ENCODE results near the gene CPT1C. TPM values are rescaled to one million over a fixed set of nuclear protein-coding genes. Genes with fewer than 3 reads are reported as not detected.

The CPT1C gene
- total and polyA plus RNA-seq, 5 donors, result 4.5 to 8.5 (median 5.7) TPM

DNA sequence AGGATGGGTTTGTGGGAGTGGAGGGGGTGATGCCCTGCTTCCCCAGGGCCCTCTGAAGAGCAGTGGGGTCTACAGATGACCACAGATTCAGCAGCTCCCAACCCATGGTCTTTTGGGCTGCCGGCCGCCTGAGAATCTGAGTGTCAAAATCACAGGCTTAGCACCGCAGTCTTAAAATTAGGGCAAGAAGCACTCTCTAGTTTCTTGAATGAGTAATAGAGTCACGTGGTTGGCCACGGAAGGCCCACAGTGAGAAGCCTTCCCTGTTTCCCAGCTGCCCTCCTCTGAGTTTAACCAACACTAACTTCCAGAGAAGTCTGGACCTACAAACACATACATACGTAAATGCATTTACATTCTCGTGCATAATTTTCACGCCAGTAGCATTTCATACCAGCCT lies 8.6 kb upstream of the CPT1C start:
- 90% methylated on average over 8 of the region's 8 CpGs for WGBS
- no peaks in the 10 kb centered on the region for H3K9me3 ChIP-seq (ENCODE audit: control insufficient read depth, low read length)
- no peak for ATAC-seq
- H3K4me3 ChIP-seq (ENCODE audit: low read length), result no peak overlapping the region
- DNase-seq, result peak in 2 of 3 donors; percentile 8 to 21
- no peaks in the 10 kb centered on the region for H3K27me3 ChIP-seq (ENCODE audit: control insufficient read depth, insufficient read depth)
- no peaks in the 10 kb centered on the region for H3K4me1 ChIP-seq (ENCODE audit: control insufficient read depth, insufficient read depth, low read length)
- no peak overlapping the region for H3K27ac ChIP-seq (ENCODE audit: low read length)
- intact Hi-C loops (cut with DNase I), result loop anchor here in 2 of 4 donors (10.0 kb wide), 2 partner anchors 83 to 173 kb away; partner anchors contain the start of genes AP2A1 (in 1 of the 2), PTOV1 (in 1 of the 2) and TSKS (in 1 of the 2)

DNA sequence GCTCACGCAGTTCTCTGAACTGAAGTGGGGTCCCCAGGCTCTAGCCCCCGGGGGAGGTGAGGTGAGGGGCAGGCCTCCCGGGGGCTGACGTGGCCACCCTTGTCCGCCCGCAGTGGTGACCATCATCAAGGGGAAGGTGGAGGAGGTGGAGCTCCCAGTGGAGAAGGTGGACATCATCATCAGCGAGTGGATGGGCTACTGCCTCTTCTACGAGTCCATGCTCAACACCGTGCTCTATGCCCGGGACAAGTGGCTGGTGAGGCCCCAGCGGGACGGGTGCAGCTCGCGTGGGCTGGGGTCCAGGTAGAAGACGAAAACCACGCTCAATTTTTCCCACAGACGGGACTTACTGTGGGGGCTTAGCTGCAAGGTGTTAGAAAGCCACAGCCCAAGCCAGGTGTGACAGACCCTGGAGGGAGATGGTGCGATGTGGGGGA lies 7.1 kb upstream of the CPT1C start:
- H3K4me1 ChIP-seq (ENCODE audit: control insufficient read depth, insufficient read depth, low read length), result no peaks in the 10 kb centered on the region
- no peaks in the 10 kb centered on the region for H3K9me3 ChIP-seq (ENCODE audit: control insufficient read depth, low read length)
- no peak overlapping the region for H3K27ac ChIP-seq (ENCODE audit: low read length)
- ATAC-seq (no peak), DNase-seq (peak in 2 of 3 donors; percentile 47 to 55)
- intact Hi-C loops (cut with DNase I), result loop anchor here in 2 of 4 donors (10.0 kb wide), 2 partner anchors 81 to 171 kb away; partner anchors contain the start of genes AP2A1 (in 1 of the 2), PTOV1 (in 1 of the 2) and TSKS (in 1 of the 2)
- no peaks in the 10 kb centered on the region for H3K27me3 ChIP-seq (ENCODE audit: control insufficient read depth, insufficient read depth)
- H3K4me3 ChIP-seq (ENCODE audit: low read length), result no peak overlapping the region
- 91% methylated on average over 18 of the region's 18 CpGs for WGBS

- ATAC-seq (no peak), DNase-seq (peak in 2 of 3 donors; percentile 61 to 68)
- no peaks in the 10 kb centered on the region for H3K9me3 ChIP-seq (ENCODE audit: control insufficient read depth, low read length)
- H3K4me1 ChIP-seq (ENCODE audit: control insufficient read depth, insufficient read depth, low read length), result no peaks in the 10 kb centered on the region
- H3K27ac ChIP-seq (ENCODE audit: low read length), result no peak overlapping the region
- H3K4me3 ChIP-seq (ENCODE audit: low read length), result no peak overlapping the region
- 81% methylated on average over 35 of the region's 35 CpGs for WGBS
- H3K27me3 ChIP-seq (ENCODE audit: control insufficient read depth, insufficient read depth), result no peaks in the 10 kb centered on the region
- intact Hi-C loops (cut with DNase I), result loop anchor here in 2 of 4 donors (10.0 kb wide), 2 partner anchors 80 to 170 kb away; partner anchors contain the start of genes AP2A1 (in 1 of the 2), PTOV1 (in 1 of the 2) and TSKS (in 1 of the 2)
Observed at GRCh38 chr19:49684251-49684982, 6.5 kb upstream of the CPT1C start.

- DNase-seq, result peak in 2 of 3 donors; percentile 46 to 49
- no peak for ATAC-seq
- H3K4me3 ChIP-seq (ENCODE audit: low read length), result no peak overlapping the region
- intact Hi-C loops (cut with DNase I), result loop anchor here in 2 of 4 donors (10.0 kb wide), 2 partner anchors 80 to 170 kb away; partner anchors contain the start of genes AP2A1 (in 1 of the 2), PTOV1 (in 1 of the 2) and TSKS (in 1 of the 2)
- no peak overlapping the region for H3K27ac ChIP-seq (ENCODE audit: low read length)
- H3K9me3 ChIP-seq (ENCODE audit: control insufficient read depth, low read length), result no peaks in the 10 kb centered on the region
- no peaks in the 10 kb centered on the region for H3K27me3 ChIP-seq (ENCODE audit: control insufficient read depth, insufficient read depth)
- 71% methylated on average over 13 of the region's 13 CpGs for WGBS
- no peaks in the 10 kb centered on the region for H3K4me1 ChIP-seq (ENCODE audit: control insufficient read depth, insufficient read depth, low read length)
Observed at GRCh38 chr19:49684983-49685553, 5.8 kb upstream of the CPT1C start.

GRCh38 chr19:49685845-49686332 lies 5.0 kb upstream of the CPT1C start:
- DNase-seq (peak in 2 of 3 donors; percentile 53 to 69), ATAC-seq (no peak)
- H3K4me1 ChIP-seq (ENCODE audit: control insufficient read depth, insufficient read depth, low read length), result no peaks in the 10 kb centered on the region
- no peaks in the 10 kb centered on the region for H3K27me3 ChIP-seq (ENCODE audit: control insufficient read depth, insufficient read depth)
- intact Hi-C loops (cut with DNase I), result loop anchor here in 2 of 4 donors (10.0 kb wide), 2 partner anchors 79 to 169 kb away; partner anchors contain the start of genes AP2A1 (in 1 of the 2), PTOV1 (in 1 of the 2) and TSKS (in 1 of the 2)
- no peak overlapping the region for H3K27ac ChIP-seq (ENCODE audit: low read length)
- H3K4me3 ChIP-seq (ENCODE audit: low read length), result no peak overlapping the region
- no peaks in the 10 kb centered on the region for H3K9me3 ChIP-seq (ENCODE audit: control insufficient read depth, low read length)
- WGBS, result 51% methylated on average over 23 of the region's 23 CpGs

- H3K27me3 ChIP-seq (ENCODE audit: control insufficient read depth, insufficient read depth), result no peaks in the 10 kb centered on the region
- intact Hi-C loops (cut with DNase I), result loop anchor here in 2 of 4 donors (10.0 kb wide), 2 partner anchors 78 to 168 kb away; partner anchors contain the start of genes AP2A1 (in 1 of the 2), PTOV1 (in 1 of the 2) and TSKS (in 1 of the 2)
- ATAC-seq (no peak), DNase-seq (peak in 2 of 3 donors; percentile 47 to 63)
- no peak overlapping the region for H3K27ac ChIP-seq (ENCODE audit: low read length)
- no peak overlapping the region for H3K4me3 ChIP-seq (ENCODE audit: low read length)
- H3K4me1 ChIP-seq (ENCODE audit: control insufficient read depth, insufficient read depth, low read length), result no peaks in the 10 kb centered on the region
- no peaks in the 10 kb centered on the region for H3K9me3 ChIP-seq (ENCODE audit: control insufficient read depth, low read length)
- WGBS, result 76% methylated on average over 27 of the region's 27 CpGs
Observed at GRCh38 chr19:49686503-49687088, 4.3 kb upstream of the CPT1C start.

DNA sequence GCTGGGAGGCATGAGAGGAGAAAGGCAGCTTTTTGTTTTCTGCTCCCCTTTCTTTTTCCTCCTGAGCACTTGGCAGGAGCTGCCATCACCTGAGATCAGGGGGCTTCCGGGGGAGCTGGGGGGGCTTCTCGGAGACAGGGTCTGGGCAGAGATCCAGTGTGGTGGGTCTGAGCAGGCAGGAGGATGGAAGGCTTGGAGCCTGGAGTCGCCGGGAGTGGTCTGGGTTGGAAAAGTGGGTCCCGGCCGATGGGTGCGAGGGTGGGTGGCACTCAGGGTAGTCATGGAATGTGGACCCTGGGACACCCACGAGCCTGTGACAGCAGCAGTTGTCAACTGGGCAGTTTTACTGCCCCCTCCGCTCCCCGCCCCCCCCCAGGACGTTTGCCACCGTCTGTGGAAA lies 3.8 kb upstream of the CPT1C start:
- H3K4me3 ChIP-seq (ENCODE audit: low read length), result no peak overlapping the region
- intact Hi-C loops (cut with DNase I), result loop anchor here in 2 of 4 donors (10.0 kb wide), 2 partner anchors 78 to 168 kb away; partner anchors contain the start of genes AP2A1 (in 1 of the 2), PTOV1 (in 1 of the 2) and TSKS (in 1 of the 2)
- no peak overlapping the region for H3K27ac ChIP-seq (ENCODE audit: low read length)

GRCh38 chr19:49687566-49688316 lies 3.2 kb upstream of the CPT1C start:
- DNase-seq (peak in 2 of 3 donors; percentile 55 to 69), ATAC-seq (no peak)
- Histone ChIP-seq H3K27ac (ENCODE audit: low read length) (no peak overlapping the region), H3K4me1 (ENCODE audit: control insufficient read depth, insufficient read depth, low read length) (no peaks in the 10 kb centered on the region), H3K4me3 (ENCODE audit: low read length) (no peak overlapping the region), H3K9me3 (ENCODE audit: control insufficient read depth, low read length) (no peaks in the 10 kb centered on the region), H3K27me3 (ENCODE audit: control insufficient read depth, insufficient read depth) (no peaks in the 10 kb centered on the region)
- intact Hi-C loops (cut with DNase I), result loop anchor here in 2 of 4 donors (10.0 kb wide), 2 partner anchors 77 to 167 kb away; partner anchors contain the start of genes AP2A1 (in 1 of the 2), PTOV1 (in 1 of the 2) and TSKS (in 1 of the 2)
- 56% methylated on average over 26 of the region's 26 CpGs for WGBS

More for the DNA sequence above, 3.8 kb upstream of the CPT1C start:
- WGBS, result 58% methylated on average over 12 of the region's 12 CpGs
- no peaks in the 10 kb centered on the region for H3K27me3 ChIP-seq (ENCODE audit: control insufficient read depth, insufficient read depth)
- no peaks in the 10 kb centered on the region for H3K4me1 ChIP-seq (ENCODE audit: control insufficient read depth, insufficient read depth, low read length)
- H3K9me3 ChIP-seq (ENCODE audit: control insufficient read depth, low read length), result no peaks in the 10 kb centered on the region
- ATAC-seq (no peak), DNase-seq (peak in 2 of 3 donors; percentile 28 to 64)

- Histone ChIP-seq H3K27me3 (ENCODE audit: control insufficient read depth, insufficient read depth) (no peaks in the 10 kb centered on the region), H3K4me3 (ENCODE audit: low read length) (no peak overlapping the region), H3K27ac (ENCODE audit: low read length) (peak overlapping the region; percentile 29), H3K4me1 (ENCODE audit: control insufficient read depth, insufficient read depth, low read length) (no peaks in the 10 kb centered on the region), H3K9me3 (ENCODE audit: control insufficient read depth, low read length) (no peaks in the 10 kb centered on the region)
- DNase-seq (peak in 2 of 3 donors; percentile 37 to 40), ATAC-seq (no peak)
- intact Hi-C loops (cut with DNase I), result loop anchor here in 2 of 4 donors (10.0 kb wide), 2 partner anchors 76 to 166 kb away; partner anchors contain the start of genes AP2A1 (in 1 of the 2), PTOV1 (in 1 of the 2) and TSKS (in 1 of the 2)
- WGBS, result 66% methylated on average over 12 of the region's 12 CpGs
Observed at GRCh38 chr19:49688531-49689132, 2.3 kb upstream of the CPT1C start.

All from right cardiac atrium (tissue), 5 donors.